GM21576 (cell line): ENCODE results near the gene TRUB1.
"Not testable (repeated sequence)": the region's sequence is repeated elsewhere in the genome, so short reads cannot be mapped to it uniquely, and the experiment has no call there.

Source experiments
- ATAC-seq: cut with Tn5 transposase; IDR thresholded peaks from one replicate; pipeline ENCODE4 v1.9.1; 2021; ENCODE audit warnings: mild to moderate bottlenecking, moderate library complexity; ENCODE audit not compliant: unreplicated experiment

Gene TRUB1

DNA sequence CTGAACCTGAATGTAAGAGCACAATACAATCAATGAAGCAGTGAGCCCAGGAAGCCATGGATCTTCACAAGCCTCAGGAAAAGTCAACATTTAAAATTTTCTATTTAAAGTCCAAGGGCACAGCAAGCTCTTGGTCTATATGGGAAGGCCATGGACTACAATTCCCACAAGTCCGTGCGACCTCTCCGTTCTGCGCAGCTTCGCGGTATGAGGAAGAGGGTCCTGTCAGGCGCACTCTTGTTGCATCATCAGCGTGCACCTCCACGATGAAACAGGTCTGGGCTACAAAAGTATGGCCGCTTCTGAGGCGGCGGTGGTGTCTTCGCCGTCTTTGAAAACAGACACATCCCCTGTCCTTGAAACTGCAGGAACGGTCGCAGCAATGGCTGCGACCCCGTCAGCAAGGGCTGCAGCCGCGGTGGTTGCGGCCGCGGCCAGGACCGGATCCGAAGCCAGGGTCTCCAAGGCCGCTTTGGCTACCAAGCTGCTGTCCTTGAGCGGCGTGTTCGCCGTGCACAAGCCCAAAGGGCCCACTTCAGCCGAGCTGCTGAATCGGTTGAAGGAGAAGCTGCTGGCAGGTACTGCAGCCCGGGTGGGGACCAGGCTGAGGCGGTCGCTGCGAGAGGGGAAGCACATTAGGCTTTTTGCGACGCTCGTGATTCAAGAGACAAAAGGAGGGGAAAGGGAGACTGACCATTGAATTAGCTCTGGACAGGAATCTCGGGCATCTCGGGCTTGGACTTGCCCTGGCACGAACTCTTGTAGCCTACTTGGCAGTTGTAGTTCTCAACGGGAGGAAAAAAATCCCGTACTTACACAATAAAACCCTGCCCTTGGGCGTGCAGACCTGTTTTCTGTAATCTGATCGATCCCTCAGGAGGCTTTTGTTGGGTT, at the start of gene TRUB1:
Gene TRUB1 (plus strand): TSS at position 234 of the 894 bp plus-strand sequence. CDS start 59 bp downstream, at position 293.
- ATAC-seq = peak; percentile 100

DNA sequence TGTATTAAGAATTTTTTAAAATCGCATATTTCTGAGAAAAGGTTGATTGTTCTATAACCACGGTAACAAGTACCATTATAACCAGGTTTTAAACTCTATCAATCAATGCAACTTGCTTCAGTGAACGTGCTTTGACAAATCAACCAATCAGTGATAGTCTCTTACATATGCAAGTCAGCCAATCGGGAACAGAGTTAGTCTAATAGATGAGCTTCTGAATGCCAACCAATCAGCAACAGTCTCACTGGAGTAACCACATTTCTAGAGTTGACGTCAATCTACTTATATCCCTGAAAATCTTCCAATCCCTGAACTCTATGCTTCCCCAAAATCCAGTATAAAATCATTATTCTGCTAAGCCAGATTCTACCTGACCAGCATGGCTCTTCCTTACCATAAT, 44.7 kb upstream of the TRUB1 start:
- ATAC-seq = no peak

DNA sequence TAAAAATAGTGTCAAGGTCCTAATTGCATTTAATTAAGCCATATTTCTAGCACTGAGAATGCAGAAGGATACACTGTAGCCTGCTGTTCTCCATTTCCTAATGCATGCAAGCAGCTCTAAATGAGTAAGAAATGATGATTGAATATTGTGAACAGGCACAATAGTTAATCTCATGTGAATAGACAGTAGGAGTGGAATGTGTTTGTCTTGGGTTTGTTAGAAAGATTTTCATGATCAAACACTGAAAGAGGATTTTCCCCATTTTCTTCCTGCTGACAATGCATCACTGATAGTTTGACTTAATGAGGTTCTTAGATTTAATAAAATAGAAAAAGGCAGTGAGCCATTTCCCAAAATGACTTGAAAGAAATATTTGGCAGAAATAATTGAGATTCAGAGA, 43.1 kb upstream of the TRUB1 start:
- no peak for ATAC-seq

DNA sequence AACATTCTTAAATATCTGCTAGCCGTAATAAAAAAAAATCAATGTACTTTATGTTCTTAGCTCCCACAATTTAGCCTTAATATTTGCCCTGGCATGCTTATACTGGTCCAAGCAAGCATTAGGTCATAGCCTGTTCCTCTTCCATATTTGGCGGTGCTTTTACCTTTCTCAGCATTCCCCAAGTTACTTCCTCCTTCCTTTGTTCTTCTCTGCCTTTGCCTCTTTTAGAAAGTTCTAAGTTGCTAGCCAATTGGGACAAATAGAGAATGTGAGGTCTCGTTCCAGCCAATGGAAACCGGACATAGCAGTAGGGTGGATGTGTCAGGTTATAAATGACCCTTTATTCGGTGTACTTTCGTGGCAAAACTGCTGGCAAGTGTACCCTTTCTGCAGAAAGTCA, 41.0 kb upstream of the TRUB1 start:
- ATAC-seq = not testable (repeated sequence)

- ATAC-seq = no peak
Observed at GRCh38 chr10:114897593-114897992, 40.4 kb upstream of the TRUB1 start.

DNA sequence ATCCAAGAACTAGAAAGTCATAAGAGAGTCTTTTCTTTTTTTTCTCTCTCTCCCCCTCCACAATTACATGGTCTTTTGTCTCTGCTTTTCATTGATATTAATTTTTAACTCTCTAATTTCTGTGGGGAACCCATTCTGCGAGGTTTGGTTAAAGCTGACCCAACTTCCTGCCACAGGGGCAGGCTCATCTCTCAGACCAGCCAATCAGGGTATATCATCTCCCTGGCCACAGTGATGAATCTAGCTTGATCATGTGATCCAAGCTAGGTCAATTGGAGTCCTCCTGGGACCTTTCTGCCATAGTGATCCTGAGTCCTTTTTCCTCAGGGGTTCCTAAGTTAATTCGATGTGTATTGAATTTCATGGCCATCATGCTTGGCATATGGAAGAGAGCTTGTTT, 38.0 kb upstream of the TRUB1 start:
- no peak for ATAC-seq

- no peak for ATAC-seq
Observed at GRCh38 chr10:114900658-114901057, 37.3 kb upstream of the TRUB1 start.

- ATAC-seq = no peak
Observed at GRCh38 chr10:114902151-114902550, 35.8 kb upstream of the TRUB1 start.

GRCh38 chr10:114905450-114905849, 32.5 kb upstream of the TRUB1 start:
- no peak for ATAC-seq

DNA sequence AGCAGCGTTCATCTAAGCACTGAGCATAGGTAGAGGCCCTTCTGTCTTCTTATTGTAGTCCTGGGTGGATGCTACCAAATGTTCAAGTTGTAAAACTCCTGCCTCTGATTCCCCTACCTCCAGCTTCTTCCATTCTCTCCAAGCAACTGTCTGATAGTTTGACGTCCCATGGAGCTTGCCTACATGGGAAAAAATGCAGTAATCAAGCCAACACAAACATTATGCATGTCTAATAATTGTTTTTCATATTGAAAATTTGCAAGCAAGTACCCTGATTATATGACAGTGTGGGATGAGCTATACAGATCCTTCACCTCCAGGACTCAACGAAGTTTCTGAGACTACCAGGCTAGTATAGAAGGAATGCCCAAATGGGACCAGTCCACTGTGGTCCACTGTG, 31.0 kb upstream of the TRUB1 start:
- no peak for ATAC-seq

GRCh38 chr10:114908896-114909295, 29.1 kb upstream of the TRUB1 start:
- no peak for ATAC-seq

DNA sequence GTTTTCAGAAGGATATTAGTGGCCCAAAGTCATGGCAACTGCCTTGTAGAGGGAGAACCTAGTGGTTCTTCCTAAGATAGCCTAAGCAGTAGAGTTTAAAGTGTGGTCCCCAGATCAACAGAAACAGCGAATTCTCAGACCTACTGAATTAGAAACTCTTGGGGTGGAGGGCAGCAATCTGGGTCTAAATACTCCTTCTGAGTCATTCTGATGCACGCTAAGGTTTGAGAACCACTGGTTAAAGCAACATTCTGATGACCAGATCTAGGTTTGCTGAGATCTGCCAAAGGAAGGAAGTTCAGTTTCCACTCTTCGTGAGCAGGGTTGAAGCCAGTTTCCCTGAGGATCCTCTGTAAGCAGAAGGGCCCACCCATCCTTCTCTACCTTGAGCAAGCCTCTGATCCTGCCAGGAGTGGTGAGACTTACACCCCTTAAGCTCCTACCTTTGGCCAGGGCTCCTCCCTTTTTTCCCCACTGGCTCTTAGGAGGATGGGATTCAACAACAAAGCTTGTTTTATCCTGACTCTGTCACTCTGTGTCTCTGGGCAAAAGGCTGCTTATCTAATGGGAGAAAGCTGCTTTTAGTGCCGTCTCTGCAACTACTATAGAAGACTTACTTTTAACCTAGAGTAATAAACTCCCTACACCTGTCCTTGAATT, 26.8 kb upstream of the TRUB1 start:
- ATAC-seq = peak; percentile 75

- ATAC-seq = no peak
Observed at GRCh38 chr10:114911801-114912469, 26.1 kb upstream of the TRUB1 start.

GRCh38 chr10:114912470-114912859, 25.5 kb upstream of the TRUB1 start:
- no peak for ATAC-seq

GRCh38 chr10:114914560-114914959, 23.4 kb upstream of the TRUB1 start:
- ATAC-seq = no peak

DNA sequence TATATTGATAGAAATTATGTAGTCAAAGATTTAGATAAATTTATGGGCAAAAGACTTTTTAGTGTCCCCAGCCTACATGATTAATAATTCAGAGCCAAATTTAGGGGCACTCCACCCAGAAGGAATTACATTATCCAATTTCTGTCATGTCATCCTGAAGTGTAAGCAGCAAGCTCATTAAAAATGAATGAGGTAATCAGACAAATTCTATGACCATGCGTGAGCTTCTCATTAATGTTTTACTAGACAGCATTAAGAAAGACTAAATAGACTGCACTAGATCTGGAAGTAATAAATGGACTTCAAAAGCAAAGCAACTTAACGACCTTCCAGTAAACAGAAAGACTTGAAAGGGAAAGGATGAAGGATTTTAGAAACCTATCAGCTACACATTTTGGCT, 22.7 kb upstream of the TRUB1 start:
- ATAC-seq = no peak

DNA sequence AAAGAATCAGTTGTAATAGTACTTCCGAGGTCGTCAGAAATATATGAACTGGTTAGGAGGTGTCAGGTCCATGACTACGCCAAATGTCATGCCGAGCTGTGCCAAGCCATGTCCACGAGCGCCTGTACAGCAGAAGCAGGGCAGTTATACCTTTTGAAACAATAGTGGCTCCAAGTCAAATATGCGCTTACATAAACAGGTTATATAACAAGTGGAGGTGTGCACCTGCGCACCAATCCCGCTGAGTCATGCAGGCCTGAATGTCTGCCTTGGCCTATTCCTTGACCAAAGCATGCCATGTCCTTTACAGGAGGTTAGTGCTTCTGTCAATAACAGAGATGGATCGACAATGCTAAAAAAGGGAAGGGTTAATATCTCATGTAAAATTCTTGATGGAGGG, 21.3 kb upstream of the TRUB1 start:
- no peak for ATAC-seq

- no peak for ATAC-seq
Observed at GRCh38 chr10:114917459-114917858, 20.5 kb upstream of the TRUB1 start.

GRCh38 chr10:114917927-114918672, 19.9 kb upstream of the TRUB1 start:
- ATAC-seq = no peak

DNA sequence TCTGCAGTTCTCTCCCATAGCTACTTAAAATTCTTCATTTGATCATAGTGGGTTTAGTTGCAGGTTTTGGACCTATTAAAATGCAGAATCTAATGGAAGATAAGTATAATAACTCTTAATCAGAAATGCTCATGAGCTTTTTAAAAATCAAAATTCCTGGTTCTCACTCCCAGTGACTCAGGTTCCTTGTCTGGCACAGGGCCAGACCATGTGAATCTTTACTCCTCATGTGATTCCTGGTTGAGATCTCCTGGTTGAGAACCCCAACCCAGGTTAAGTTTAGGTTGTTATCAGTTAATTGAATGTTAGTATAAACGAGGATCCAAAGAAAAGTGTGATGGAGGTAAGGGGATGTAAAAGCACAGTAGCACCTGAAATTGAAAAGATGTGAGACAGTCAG, 17.5 kb upstream of the TRUB1 start:
- no peak for ATAC-seq

DNA sequence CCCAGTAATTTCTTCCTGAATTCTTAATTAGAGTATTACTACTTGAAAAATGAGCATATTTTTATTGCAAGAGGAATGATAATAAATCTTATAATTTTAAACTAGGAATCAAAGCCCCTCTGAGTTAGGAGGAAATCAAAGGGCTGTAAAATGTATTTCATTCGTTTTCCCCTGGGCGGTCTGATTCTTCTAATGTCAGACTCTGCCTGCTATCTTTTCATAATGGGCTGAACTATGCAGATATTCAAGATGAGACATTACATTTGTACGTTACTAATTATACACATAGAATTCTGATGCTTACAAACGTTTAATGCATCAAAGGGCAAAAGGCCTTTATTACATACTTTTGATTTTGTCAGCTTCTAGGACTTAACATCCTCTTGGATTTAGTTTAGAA, 16.0 kb upstream of the TRUB1 start:
- ATAC-seq = no peak
